HepG2 (cell line): ENCODE data around the gene GABRB1.

Source experiments
- GATAD2A ChIP-seq: IDR thresholded peaks from 2 replicates; pipeline ENCODE4 v1.6.1; 2016
- HNF1B ChIP-seq: sonication (generic); formaldehyde crosslinking; IDR thresholded peaks from 2 replicates; pipeline ENCODE4 v1.5.1; 2020; ENCODE audit warnings: mild to moderate bottlenecking, moderate library complexity, missing genetic modification reagents
- NFYB ChIP-seq: sonication (generic); formaldehyde crosslinking; IDR thresholded peaks from 2 replicates; pipeline ENCODE4 v1.4.0; 2020; ENCODE audit warnings: missing genetic modification reagents
- SKIL ChIP-seq: sonication (generic); formaldehyde crosslinking; IDR thresholded peaks from 2 replicates; pipeline ENCODE4 v1.8.0; 2022; ENCODE audit warnings: missing genetic modification reagents, mild to moderate bottlenecking, moderate library complexity, borderline replicate concordance
- ZBTB21 ChIP-seq: sonication (generic); formaldehyde crosslinking; IDR thresholded peaks from 2 replicates; pipeline ENCODE4 v1.4.0; 2020; ENCODE audit warnings: missing genetic modification reagents
- ZBTB8A ChIP-seq: sonication (generic); formaldehyde crosslinking; IDR thresholded peaks from 2 replicates; pipeline ENCODE4 v1.4.0; 2020; ENCODE audit warnings: mild to moderate bottlenecking, low read depth, missing genetic modification reagents, borderline replicate concordance
- ZNF292 ChIP-seq: sonication (generic); formaldehyde crosslinking; IDR thresholded peaks from 2 replicates; pipeline ENCODE4 v1.8.1; 2022; ENCODE audit warnings: mild to moderate bottlenecking, low read depth, missing genetic modification reagents, borderline replicate concordance
- TF ChIP-seq, protein P1 (sequence below): sonication (generic); formaldehyde crosslinking; IDR thresholded peaks from 2 replicates; pipeline ENCODE4 v1.4.0; 2020; ENCODE audit warnings: mild to moderate bottlenecking, missing genetic modification reagents
- TF ChIP-seq, protein P2 (sequence below), 2 experiments: sonication (generic) in 1 of 2; formaldehyde crosslinking in 1 of 2; IDR thresholded peaks; 2 replicates each; pipeline versions ENCODE4 v1.5.1 to v1.6.1; 2011 to 2020; ENCODE audit warnings: borderline replicate concordance in 1 of 2, low read depth in 1 of 2, low read length in 1 of 2, mild to moderate bottlenecking in 1 of 2, missing genetic modification reagents in 1 of 2, moderate library complexity in 1 of 2

GRCh38 chr4:47084795-47085194 lies 53.4 kb downstream of the GABRB1 start:
- TF ChIP-seq HNF1B (CRISPR knock-in tag) (no peak), GATAD2A (CRISPR knock-in tag) (no peak), ZBTB21 (CRISPR knock-in tag) (no peak), ZNF292 (CRISPR knock-in tag) (no peak), SKIL (CRISPR knock-in tag) (no peak), ZBTB8A (no peak), NFYB (CRISPR knock-in tag) (no peak)
- TF ChIP-seq, protein P1, sequence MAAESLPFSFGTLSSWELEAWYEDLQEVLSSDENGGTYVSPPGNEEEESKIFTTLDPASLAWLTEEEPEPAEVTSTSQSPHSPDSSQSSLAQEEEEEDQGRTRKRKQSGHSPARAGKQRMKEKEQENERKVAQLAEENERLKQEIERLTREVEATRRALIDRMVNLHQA (CRISPR knock-in tag) = no peak
- TF ChIP-seq, protein P2, sequence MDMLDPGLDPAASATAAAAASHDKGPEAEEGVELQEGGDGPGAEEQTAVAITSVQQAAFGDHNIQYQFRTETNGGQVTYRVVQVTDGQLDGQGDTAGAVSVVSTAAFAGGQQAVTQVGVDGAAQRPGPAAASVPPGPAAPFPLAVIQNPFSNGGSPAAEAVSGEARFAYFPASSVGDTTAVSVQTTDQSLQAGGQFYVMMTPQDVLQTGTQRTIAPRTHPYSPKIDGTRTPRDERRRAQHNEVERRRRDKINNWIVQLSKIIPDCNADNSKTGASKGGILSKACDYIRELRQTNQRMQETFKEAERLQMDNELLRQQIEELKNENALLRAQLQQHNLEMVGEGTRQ (IDR thresholded peaks at IDR 0.05; ENCODE audit: low read depth, low read length) = no peak
- TF ChIP-seq, protein P2 (CRISPR knock-in tag; IDR thresholded peaks at IDR 0.05; ENCODE audit: borderline replicate concordance) = no peak
